GM13977 (cell line): ENCODE measurements around the gene CTIF.

Experiments used
- DNase-seq: peaks from one replicate; pipeline ENCODE4 v3.0.0; 2012; ENCODE audit warnings: low spot score
- in situ Hi-C: fragments of 300-500 bp; cut with MboI; formaldehyde crosslinking; loops from one replicate; pipeline ENCODE4 v1.12.0; 2022; ENCODE audit warnings: low sequenced_read_pairs, low pct_unique_long_range_greater_than_20kb, mixed read lengths, inconsistent platforms; ENCODE audit not compliant: unreplicated experiment
- TF ChIP-seq, protein P1 (sequence below): IDR thresholded peaks from 2 replicates; pipeline ENCODE4 v1.5.1; 2012; ENCODE audit warnings: mild to moderate bottlenecking, control low read depth; ENCODE audit not compliant: insufficient read depth; ENCODE audit errors: extremely low read depth, missing control alignments

The CTIF gene

DNA sequence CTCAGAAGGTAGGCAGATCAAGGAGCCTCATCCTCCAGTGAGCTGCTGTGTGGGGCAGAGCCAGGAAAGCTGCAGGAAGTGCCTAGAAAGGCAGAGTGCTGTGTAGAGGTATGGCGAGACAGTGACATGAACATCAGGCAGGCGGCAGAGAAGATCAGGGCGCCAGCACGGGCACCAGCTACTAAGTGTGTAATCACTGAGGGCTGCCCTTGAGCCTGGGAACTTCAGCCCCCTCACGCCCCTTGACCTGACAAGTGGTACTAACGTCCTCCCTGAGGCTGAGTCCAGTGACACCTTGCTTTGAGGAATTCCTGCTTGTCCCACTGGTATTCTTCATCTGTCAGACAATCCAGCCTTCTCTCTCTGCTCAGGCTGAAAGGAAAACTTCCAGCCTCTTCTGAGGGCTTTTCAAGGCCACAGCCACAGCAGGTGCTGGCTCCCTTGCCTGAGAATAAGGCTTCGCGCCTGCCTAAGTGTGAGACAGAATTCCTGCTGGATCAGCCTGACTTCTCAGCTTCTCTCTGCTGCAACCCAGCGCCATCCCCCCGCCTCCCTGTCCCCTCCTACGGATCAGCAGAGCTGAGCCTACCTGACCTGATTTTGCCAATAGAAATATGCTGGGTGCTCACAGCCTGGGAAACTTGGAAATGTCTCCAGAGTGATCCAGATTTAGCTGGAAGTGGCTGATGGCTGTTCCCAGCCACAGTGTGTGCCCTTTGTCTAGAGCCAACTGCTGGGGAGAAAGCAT lies 263.9 kb downstream of the CTIF start:
- no peak for DNase-seq
- in situ Hi-C loops = no loop called here
- TF ChIP-seq, protein P1, sequence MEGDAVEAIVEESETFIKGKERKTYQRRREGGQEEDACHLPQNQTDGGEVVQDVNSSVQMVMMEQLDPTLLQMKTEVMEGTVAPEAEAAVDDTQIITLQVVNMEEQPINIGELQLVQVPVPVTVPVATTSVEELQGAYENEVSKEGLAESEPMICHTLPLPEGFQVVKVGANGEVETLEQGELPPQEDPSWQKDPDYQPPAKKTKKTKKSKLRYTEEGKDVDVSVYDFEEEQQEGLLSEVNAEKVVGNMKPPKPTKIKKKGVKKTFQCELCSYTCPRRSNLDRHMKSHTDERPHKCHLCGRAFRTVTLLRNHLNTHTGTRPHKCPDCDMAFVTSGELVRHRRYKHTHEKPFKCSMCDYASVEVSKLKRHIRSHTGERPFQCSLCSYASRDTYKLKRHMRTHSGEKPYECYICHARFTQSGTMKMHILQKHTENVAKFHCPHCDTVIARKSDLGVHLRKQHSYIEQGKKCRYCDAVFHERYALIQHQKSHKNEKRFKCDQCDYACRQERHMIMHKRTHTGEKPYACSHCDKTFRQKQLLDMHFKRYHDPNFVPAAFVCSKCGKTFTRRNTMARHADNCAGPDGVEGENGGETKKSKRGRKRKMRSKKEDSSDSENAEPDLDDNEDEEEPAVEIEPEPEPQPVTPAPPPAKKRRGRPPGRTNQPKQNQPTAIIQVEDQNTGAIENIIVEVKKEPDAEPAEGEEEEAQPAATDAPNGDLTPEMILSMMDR = no peak

DNA sequence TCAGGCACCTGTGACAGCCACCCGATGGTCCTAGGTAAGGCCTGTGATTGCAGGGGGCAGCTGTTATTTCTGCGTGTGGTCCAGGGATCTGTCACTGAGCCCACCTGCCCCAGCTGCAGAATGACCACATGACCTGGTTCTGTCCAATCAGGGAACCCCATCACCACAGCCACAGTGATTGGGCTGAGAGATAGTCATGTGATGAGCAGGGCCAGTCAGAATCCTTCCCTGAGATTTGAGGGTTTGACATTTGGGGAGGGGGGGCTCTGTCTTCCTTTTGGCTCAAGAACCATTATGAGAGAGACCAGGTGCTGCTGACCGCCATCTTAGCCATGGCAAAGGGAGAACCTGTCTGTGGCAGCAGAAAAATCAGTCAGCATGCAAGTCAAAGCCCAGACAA lies 264.7 kb downstream of the CTIF start:
- TF ChIP-seq, protein P1 = no peak
- in situ Hi-C loops = no loop called here
- no peak for DNase-seq

DNA sequence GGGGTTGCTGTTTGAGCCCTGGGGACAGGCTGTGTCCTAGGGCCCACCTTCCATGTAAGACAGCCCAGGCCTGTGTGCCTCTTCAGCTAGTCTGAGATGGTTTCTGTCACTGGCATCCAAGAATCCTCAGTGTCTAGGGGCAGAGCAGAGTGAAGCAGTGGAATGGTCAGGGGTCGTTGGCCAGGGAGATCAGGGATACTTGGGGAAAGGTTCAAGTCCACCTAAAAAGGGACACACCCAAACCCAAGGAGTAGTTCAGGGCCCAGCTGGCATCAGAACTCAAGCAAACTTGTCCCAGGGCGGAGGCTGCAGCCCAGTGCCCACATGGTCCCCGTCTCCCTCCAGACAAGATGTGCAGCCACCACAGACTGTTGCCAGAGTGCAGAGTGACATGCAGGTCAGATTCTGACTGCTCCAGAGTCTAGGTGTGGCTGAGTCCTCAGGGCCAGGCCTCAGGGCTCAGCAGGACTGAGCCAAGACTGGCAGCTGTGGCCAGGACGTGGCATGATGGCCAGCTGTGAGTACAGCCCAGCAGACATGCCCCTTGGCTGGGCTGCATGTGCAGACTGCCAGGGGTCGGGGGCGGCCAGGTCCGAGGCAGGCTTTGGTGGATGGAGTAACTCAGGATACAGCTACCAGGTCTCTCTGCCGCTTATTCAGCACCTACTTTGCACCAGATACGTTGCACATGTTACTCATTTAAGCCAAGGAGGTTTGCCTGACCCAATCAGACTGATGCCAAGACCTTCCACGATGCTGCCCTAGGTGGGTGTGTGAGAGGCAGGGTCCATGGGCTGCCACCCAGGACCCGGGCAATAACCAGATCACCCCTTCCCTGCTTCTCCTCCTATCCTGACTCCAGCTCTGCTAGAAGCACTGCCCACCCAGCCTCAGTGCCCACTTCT lies 265.4 kb downstream of the CTIF start:
- DNase-seq = no peak
- in situ Hi-C loops = no loop called here
- TF ChIP-seq, protein P1 = no peak

DNA sequence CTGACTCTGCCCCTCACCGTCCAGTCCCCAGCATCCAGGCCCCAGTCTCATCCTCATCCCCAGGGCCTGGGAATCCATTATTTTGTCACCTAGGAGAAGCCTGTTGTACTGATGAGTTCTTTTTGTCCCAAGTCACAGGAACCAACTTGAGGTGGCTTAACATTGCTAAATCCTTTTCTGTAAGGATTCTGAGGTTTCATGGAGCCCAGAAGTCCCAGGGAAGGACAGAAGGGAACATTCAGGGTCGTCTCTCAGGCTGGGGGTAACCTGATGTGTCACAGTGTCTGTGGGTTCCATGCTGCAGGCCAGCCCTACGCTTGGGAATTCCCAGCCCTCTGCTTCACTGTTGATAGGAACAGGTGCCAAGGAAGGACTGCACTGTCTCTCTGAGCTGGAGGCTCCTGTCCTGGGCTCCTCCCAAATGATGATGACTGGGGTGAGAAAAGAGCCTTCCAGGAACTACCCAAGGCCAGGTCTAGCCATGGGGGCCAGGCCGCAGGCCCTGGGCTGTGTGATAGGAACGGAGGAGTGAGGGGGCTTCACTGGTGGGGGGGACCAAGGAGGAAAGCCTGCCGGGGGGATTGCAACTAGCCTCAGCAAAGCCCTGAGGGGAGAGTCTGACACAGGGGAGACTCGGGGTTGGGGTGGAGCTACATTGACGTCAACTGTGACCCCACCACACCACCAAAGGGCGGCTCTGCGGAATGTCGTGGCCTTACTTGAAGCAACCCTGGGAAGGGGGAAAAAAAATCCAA lies 266.2 kb downstream of the CTIF start:
- no peak for DNase-seq
- TF ChIP-seq, protein P1 = no peak
- in situ Hi-C loops = no loop called here

- DNase-seq = no peak
- TF ChIP-seq, protein P1 = no peak
- in situ Hi-C loops = no loop called here
Observed at GRCh38 chr18:48805826-48806535, 267.1 kb downstream of the CTIF start.
